Measurements from ENCODE around the gene MAN2B1.

GRCh38 chr19:12641456-12641855, 25.1 kb downstream of the MAN2B1 start:
- TF ChIP-seq CTCF (IDR thresholded peaks at IDR 0.05) (no peak), POLR2A (IDR thresholded peaks at IDR 0.05) (no peak)
